Tibial artery (tissue), 4 donors: ENCODE data around the gene CPSF4L.

Experiments
- DNase-seq, 2 donors: peaks; one replicate each; pipeline ENCODE4 v3.0.0-alpha.2; 2019
- H3K27ac ChIP-seq, 2 donors: fragments of 200-600 bp; sonication (generic) in 1 of 2; 1 replicate in 1 of 2; 2 replicates in 1 of 2; pipeline ENCODE4 v1.5.1; 2018 to 2019; ENCODE audit warnings: mild to moderate bottlenecking in 1 of 2
- H3K27me3 ChIP-seq, 2 donors: fragments of 200-600 bp; sonication (generic) in 1 of 2; one replicate each; pipeline versions ENCODE4 v1.5.1 to v1.6.0; 2016 to 2019
- H3K36me3 ChIP-seq, 3 donors: fragments of 200-600 bp; sonication (generic) in 2 of 3; one replicate each; pipeline ENCODE4 v1.5.1; 2016 to 2019; ENCODE audit warnings: mild to moderate bottlenecking in 2 of 3
- H3K4me1 ChIP-seq, 4 donors: fragments of 200-600 bp; sonication (generic) in 2 of 4; 1 replicate in 3 of 4; 2 replicates in 1 of 4; pipeline ENCODE4 v1.5.1; 2016 to 2019
- H3K4me3 ChIP-seq, 2 donors: fragments of 200-600 bp; sonication (generic) in 1 of 2; 1 replicate in 1 of 2; 2 replicates in 1 of 2; pipeline ENCODE4 v1.5.1; 2018 to 2019; ENCODE audit warnings: mild to moderate bottlenecking in 2 of 2
- H3K9me3 ChIP-seq, 3 donors: fragments of 200-600 bp; sonication (generic) in 1 of 3; one replicate each; pipeline ENCODE4 v1.5.1; 2016 to 2019
- CTCF ChIP-seq, 2 experiments: fragments of 200-600 bp in 1 of 2; fragments of 450-650 bp in 1 of 2; IDR thresholded peaks; one replicate each; pipeline ENCODE4 v1.5.1; 2017 to 2019; ENCODE audit warnings: antibody characterized with exemption in 2 of 2, mild to moderate bottlenecking in 1 of 2, moderate library complexity in 1 of 2
- intact Hi-C: fragments of 100-400 bp; cut with DNase I; formaldehyde crosslinking; loops from one replicate; pipeline ENCODE4 v1.15.0; 2023; ENCODE audit warnings: low total_unique reads

CPSF4L gene

GRCh38 chr17:73232587-73233373, 28.9 kb downstream of the CPSF4L start:
- intact Hi-C loops, result loop anchor here (2.0 to 5.0 kb wide), 2 partner anchors 35 to 78 kb away; no protein-coding TSS in a partner anchor
- Histone ChIP-seq H3K4me1 (peaks cover 0 to 57% (median 28%) of the 10 kb centered on the region in 4 donors), H3K9me3 (no peaks in the 10 kb centered on the region), H3K4me3 (peak overlapping the region; percentile 87 to 100), H3K36me3 (peaks cover 4 to 21% (median 6%) of the 10 kb centered on the region in 3 donors), H3K27ac (peak overlapping the region; percentile 82 to 93), H3K27me3 (no peaks in the 10 kb centered on the region)
- peak in 1 of 2 donors; percentile 30 for DNase-seq
- no peak for TF ChIP-seq CTCF (IDR thresholded peaks at IDR 0.05)

- H3K27me3 ChIP-seq, result no peaks in the 10 kb centered on the region
- peaks cover 4 to 18% (median 6%) of the 10 kb centered on the region in 3 donors for H3K36me3 ChIP-seq
- H3K9me3 ChIP-seq, result no peaks in the 10 kb centered on the region
- DNase-seq, result peak; percentile 95 to 97
- peaks cover 0 to 58% (median 27%) of the 10 kb centered on the region in 4 donors for H3K4me1 ChIP-seq
- peak overlapping the region; percentile 87 to 100 for H3K4me3 ChIP-seq
- peak; percentile 38 to 39 for TF ChIP-seq CTCF (IDR thresholded peaks at IDR 0.05)
- intact Hi-C loops, result loop anchor here (2.0 to 5.0 kb wide), 2 partner anchors 35 to 79 kb away; no protein-coding TSS in a partner anchor
- H3K27ac ChIP-seq, result peak overlapping the region; percentile 82 to 93
Measured at GRCh38 chr17:73231841-73232586, 29.7 kb downstream of the CPSF4L start.

GRCh38 chr17:73231395-73231794, 30.3 kb downstream of the CPSF4L start:
- no peaks in the 10 kb centered on the region for H3K27me3 ChIP-seq
- DNase-seq, result no peak
- H3K4me1 ChIP-seq, result peaks cover 0 to 60% (median 27%) of the 10 kb centered on the region in 4 donors
- no peak for TF ChIP-seq CTCF (IDR thresholded peaks at IDR 0.05)
- H3K27ac ChIP-seq, result peak overlapping the region; percentile 82 to 93
- H3K36me3 ChIP-seq, result peaks cover 3 to 12% (median 4%) of the 10 kb centered on the region in 3 donors
- H3K4me3 ChIP-seq, result peak overlapping the region; percentile 87 to 100
- no peaks in the 10 kb centered on the region for H3K9me3 ChIP-seq
- intact Hi-C loops, result loop anchor here (5.0 kb wide), 1 partner anchor 34 kb away; no protein-coding TSS in a partner anchor

- TF ChIP-seq CTCF (IDR thresholded peaks at IDR 0.05), result no peak
- Histone ChIP-seq H3K27me3 (no peaks in the 10 kb centered on the region), H3K27ac (no peak overlapping the region), H3K4me3 (no peak overlapping the region), H3K36me3 (no peaks in the 10 kb centered on the region), H3K9me3 (no peaks in the 10 kb centered on the region), H3K4me1 (peaks cover 0 to 65% (median 27%) of the 10 kb centered on the region in 4 donors)
- DNase-seq, result no peak
- intact Hi-C loops, result loop anchor here (5.0 kb wide), 1 partner anchor 33 kb away; no protein-coding TSS in a partner anchor
Measured at GRCh38 chr17:73230088-73230487, 31.6 kb downstream of the CPSF4L start.

GRCh38 chr17:73228748-73229236, 32.9 kb downstream of the CPSF4L start:
- Histone ChIP-seq H3K27me3 (no peaks in the 10 kb centered on the region), H3K4me3 (no peak overlapping the region), H3K9me3 (no peaks in the 10 kb centered on the region), H3K27ac (peak overlapping the region in 1 of 2 donors; percentile 60), H3K4me1 (peaks cover 0 to 69% (median 25%) of the 10 kb centered on the region in 4 donors), H3K36me3 (no peaks in the 10 kb centered on the region)
- DNase-seq, result peak; percentile 83 to 86
- intact Hi-C loops, result no loop called here
- no peak for TF ChIP-seq CTCF (IDR thresholded peaks at IDR 0.05)
